IMR-90 (cell line): Measurements from ENCODE around the gene MYL2. TPM values are rescaled to one million over a fixed set of nuclear protein-coding genes. Genes with fewer than 3 reads are reported as not detected.

Experiments used
- ATAC-seq: fragments of 200-7000 bp; cut with Tn5 transposase; 2 replicates; pipeline ENCODE4 v1.9.1; 2020; ENCODE audit warnings: low read depth, mild to moderate bottlenecking, moderate library complexity
- BruUV-seq: library from RNA; stranded (reverse); fragments of 400-500 nt; replicated peaks from 2 replicates; lab custom pipeline; 2021; lab: Mats Ljungman, UMichigan
- CTCF ChIA-PET: fragments of 300-600 bp; formaldehyde crosslinking; extraction: SDS; loops from one replicate; lab custom pipeline; 2021; ENCODE audit warnings: antibody characterized with exemption; lab: Yijun Ruan, JAX
- POLR2A ChIA-PET: fragments of 300-600 bp; sonication (Branson Sonifier 250); formaldehyde crosslinking; loops from one replicate; lab custom pipeline; 2022; ENCODE audit warnings: antibody characterized with exemption; ENCODE audit not compliant: unreplicated experiment; lab: Charles Lee
- DNase-seq: peaks from one replicate; pipeline ENCODE4 v3.0.0; 2013
- H2AFZ ChIP-seq: replicated peaks from 2 replicates; pipeline ENCODE3; 2013; ENCODE audit warnings: low read length, mild to moderate bottlenecking; ENCODE audit not compliant: poor library complexity
- H2AK5ac ChIP-seq: 2 replicates; pipeline ENCODE4 v1.6.1; 2013; ENCODE audit warnings: low read depth, low read length, inconsistent platforms
- H2AK9ac ChIP-seq: replicated peaks from 2 replicates; pipeline ENCODE3; 2013; ENCODE audit warnings: mild to moderate bottlenecking, low read depth, low read length, moderate library complexity; ENCODE audit not compliant: poor library complexity
- H2BK120ac ChIP-seq: 2 replicates; pipeline ENCODE4 v1.6.1; 2013; ENCODE audit warnings: low read depth, low read length, inconsistent platforms
- H2BK15ac ChIP-seq: 3 replicates; pipeline ENCODE4 v1.6.1; 2013; ENCODE audit warnings: low read depth, low read length, inconsistent platforms
- H2BK20ac ChIP-seq: 2 replicates; pipeline ENCODE4 v1.6.1; 2013; ENCODE audit warnings: low read depth, mild to moderate bottlenecking, inconsistent platforms, low read length, moderate library complexity
- H2BK5ac ChIP-seq: 2 replicates; pipeline ENCODE4 v1.6.1; 2013; ENCODE audit warnings: mild to moderate bottlenecking, low read depth, low read length, inconsistent platforms; ENCODE audit not compliant: poor library complexity, severe bottlenecking
- H3K14ac ChIP-seq: replicated peaks from 2 replicates; pipeline ENCODE4 v1.6.1; 2013; ENCODE audit warnings: low read depth, low read length, inconsistent platforms
- H3K18ac ChIP-seq: 2 replicates; pipeline ENCODE4 v1.6.1; 2013; ENCODE audit warnings: low read depth, low read length, control low read depth
- H3K23ac ChIP-seq: 2 replicates; pipeline ENCODE4 v1.6.1; 2013; ENCODE audit warnings: low read depth, low read length, inconsistent platforms
- H3K27ac ChIP-seq: 2 replicates; pipeline ENCODE4 v1.5.1; 2013; ENCODE audit warnings: mild to moderate bottlenecking, control low read depth, low read length; ENCODE audit not compliant: insufficient read depth
- H3K27me3 ChIP-seq: 2 replicates; pipeline ENCODE4 v1.6.1; 2013; ENCODE audit warnings: low read length; ENCODE audit not compliant: control insufficient read depth, insufficient read depth
- H3K36me3 ChIP-seq: 2 replicates; pipeline ENCODE4 v1.6.1; 2013; ENCODE audit warnings: low read length, mixed read lengths; ENCODE audit not compliant: control insufficient read depth, insufficient read depth
- H3K4ac ChIP-seq: 2 replicates; pipeline ENCODE4 v1.6.1; 2013; ENCODE audit warnings: low read depth, low read length, inconsistent platforms
- H3K4me1 ChIP-seq: 2 replicates; pipeline ENCODE4 v1.6.1; 2013; ENCODE audit warnings: low read length, mixed read lengths; ENCODE audit not compliant: control insufficient read depth, insufficient read depth
- H3K4me2 ChIP-seq: 2 replicates; pipeline ENCODE4 v1.6.1; 2013; ENCODE audit warnings: low read depth, mild to moderate bottlenecking, control low read depth, low read length, moderate library complexity
- H3K4me3 ChIP-seq: 2 replicates; pipeline ENCODE4 v1.5.1; 2013; ENCODE audit warnings: low read depth, mild to moderate bottlenecking, control low read depth, low read length, moderate library complexity; ENCODE audit not compliant: insufficient read depth
- H3K56ac ChIP-seq: 2 replicates; pipeline ENCODE4 v1.6.1; 2013; ENCODE audit warnings: low read length, inconsistent platforms; ENCODE audit not compliant: insufficient read depth; ENCODE audit errors: extremely low read depth
- H3K79me1 ChIP-seq, 2 experiments: 2 replicates each; pipeline ENCODE4 v1.6.1; 2013; ENCODE audit warnings: low read length in 2 of 2, inconsistent platforms in 1 of 2, low read depth in 1 of 2
- H3K9ac ChIP-seq: 2 replicates; pipeline ENCODE4 v1.6.1; 2013; ENCODE audit warnings: low read depth, low read length, control low read depth
- H3K9me1 ChIP-seq: 2 replicates; pipeline ENCODE4 v1.6.1; 2013; ENCODE audit warnings: low read length, inconsistent platforms; ENCODE audit not compliant: insufficient read depth
- H3K9me3 ChIP-seq: 2 replicates; pipeline ENCODE4 v1.6.1; 2013; ENCODE audit warnings: low read length; ENCODE audit not compliant: control insufficient read depth, insufficient read depth
- H4K20me1 ChIP-seq: 2 replicates; pipeline ENCODE4 v1.6.1; 2013; ENCODE audit warnings: low read length, inconsistent platforms; ENCODE audit not compliant: insufficient read depth
- H4K5ac ChIP-seq: 2 replicates; pipeline ENCODE4 v1.6.1; 2013; ENCODE audit warnings: mild to moderate bottlenecking, low read depth, low read length, control low read depth
- H4K8ac ChIP-seq, 2 experiments: 2 replicates each; pipeline ENCODE4 v1.6.1; 2013; ENCODE audit warnings: low read depth in 2 of 2, low read length in 2 of 2, control low read depth in 1 of 2, inconsistent platforms in 1 of 2
- H4K91ac ChIP-seq: 2 replicates; pipeline ENCODE4 v1.6.1; 2013; ENCODE audit warnings: low read depth, low read length, inconsistent platforms; ENCODE audit not compliant: insufficient read depth
- BHLHE40 ChIP-seq: fragments of 150-350 bp; IDR thresholded peaks from 2 replicates; pipeline ENCODE4 v1.6.1; 2016; ENCODE audit warnings: mild to moderate bottlenecking, low read depth, low read length
- CHD1 ChIP-seq: IDR thresholded peaks from 2 replicates; pipeline ENCODE4 v1.6.1; 2012; ENCODE audit warnings: low read depth, low read length, improper control_type of control experiment
- FOS ChIP-seq: fragments of 150-350 bp; IDR thresholded peaks from 2 replicates; pipeline ENCODE4 v1.6.1; 2016; ENCODE audit warnings: low read depth, low read length
- MAFK ChIP-seq: IDR thresholded peaks from 2 replicates; pipeline ENCODE4 v1.6.1; 2012; ENCODE audit warnings: low read depth, low read length, improper control_type of control experiment
- MAZ ChIP-seq: IDR thresholded peaks from 2 replicates; pipeline ENCODE4 v1.6.1; 2012; ENCODE audit warnings: low read depth, mild to moderate bottlenecking, low read length, improper control_type of control experiment, moderate library complexity, borderline replicate concordance
- MXI1 ChIP-seq: IDR thresholded peaks from 2 replicates; pipeline ENCODE4 v1.6.1; 2012; ENCODE audit warnings: low read depth, mild to moderate bottlenecking, low read length, moderate library complexity, borderline replicate concordance
- NFE2L2 ChIP-seq: fragments of 150-350 bp; IDR thresholded peaks from 2 replicates; pipeline ENCODE4 v1.6.1; 2016; ENCODE audit warnings: low read depth, mild to moderate bottlenecking, low read length
- POLR2A ChIP-seq: IDR thresholded peaks from 2 replicates; pipeline ENCODE4 v1.6.1; 2012; ENCODE audit warnings: mild to moderate bottlenecking, low read depth, low read length
- RAD21 ChIP-seq: IDR thresholded peaks from 2 replicates; pipeline ENCODE4 v1.6.1; 2012; ENCODE audit warnings: low read length, improper control_type of control experiment
- RCOR1 ChIP-seq: IDR thresholded peaks from 2 replicates; pipeline ENCODE4 v1.6.1; 2012; ENCODE audit warnings: mild to moderate bottlenecking, low read length, improper control_type of control experiment; ENCODE audit not compliant: insufficient replicate concordance
- RFX5 ChIP-seq: IDR thresholded peaks from 2 replicates; pipeline ENCODE4 v1.8.0; 2012; ENCODE audit warnings: low read depth, mild to moderate bottlenecking, low read length, moderate library complexity
- SMC3 ChIP-seq: fragments of 150-350 bp; IDR thresholded peaks from 2 replicates; pipeline ENCODE4 v1.6.1; 2016; ENCODE audit warnings: low read depth, mild to moderate bottlenecking, antibody characterized with exemption, low read length, moderate library complexity
- WGBS, 2 experiments: methylation state at CpG; one replicate each; pipeline versions ENCODE4 v1.1.5 to v1.1.7; 2013; ENCODE audit warnings: missing lambda C conversion rate in 2 of 2; ENCODE audit not compliant: insufficient read length in 1 of 2; ENCODE audit errors: extremely low coverage in 2 of 2; 5-methylcytosine and 5-hydroxymethylcytosine counted together
- dilution Hi-C: fragments of 300-500 bp; cut with HindIII; formaldehyde crosslinking; loops from one replicate; pipeline ENCODE4 v1.14.3; 2018; ENCODE audit warnings: low sequenced_read_pairs; ENCODE audit not compliant: unreplicated experiment
- in situ Hi-C: fragments of 300-500 bp; cut with MboI; formaldehyde crosslinking; loops from 3 replicates; pipeline ENCODE4 v1.14.3; 2019; ENCODE audit warnings: low sequenced_read_pairs, inconsistent platforms, mixed read lengths
- intact Hi-C: fragments of 100-400 bp; cut with micrococcal nuclease; formaldehyde crosslinking; loops from 2 replicates; pipeline ENCODE4 v1.10.0; 2022
- polyA plus RNA-seq, 3 experiments: library from polyadenylated mRNA; depleted of rRNA; stranded (reverse); fragments of >200 nt; gene quantifications; 2 replicates each; pipeline ENCODE4 v1.2.3, GENCODE V29; 2012; ENCODE audit warnings: low replicate concordance in 1 of 3
- total RNA-seq: library from RNA; depleted of rRNA; stranded (reverse); fragments of >200 nt; gene quantifications from 2 replicates; pipeline ENCODE4 v1.2.3, GENCODE V29; 2012
- TF ChIP-seq, protein P1 (sequence below): conservative IDR thresholded peaks from 2 replicates; pipeline ENCODE4 v1.5.1; 2012; ENCODE audit warnings: mild to moderate bottlenecking, low read depth, low read length, improper control_type of control experiment
- TF ChIP-seq, protein P2 (sequence below): fragments of 150-350 bp; IDR thresholded peaks from 2 replicates; pipeline ENCODE4 v1.6.1; 2017; ENCODE audit warnings: mild to moderate bottlenecking, antibody characterized with exemption, low read length, low read depth
- TF ChIP-seq, protein P3 (sequence below): fragments of 150-350 bp; IDR thresholded peaks from 2 replicates; pipeline ENCODE4 v1.6.1; 2016; ENCODE audit warnings: low read depth, mild to moderate bottlenecking, low read length, moderate library complexity, borderline replicate concordance

MYL2 gene
- total and polyA plus RNA-seq, 2 of the 4 experiments (the other 2 are of a cell fraction), result not detected

DNA sequence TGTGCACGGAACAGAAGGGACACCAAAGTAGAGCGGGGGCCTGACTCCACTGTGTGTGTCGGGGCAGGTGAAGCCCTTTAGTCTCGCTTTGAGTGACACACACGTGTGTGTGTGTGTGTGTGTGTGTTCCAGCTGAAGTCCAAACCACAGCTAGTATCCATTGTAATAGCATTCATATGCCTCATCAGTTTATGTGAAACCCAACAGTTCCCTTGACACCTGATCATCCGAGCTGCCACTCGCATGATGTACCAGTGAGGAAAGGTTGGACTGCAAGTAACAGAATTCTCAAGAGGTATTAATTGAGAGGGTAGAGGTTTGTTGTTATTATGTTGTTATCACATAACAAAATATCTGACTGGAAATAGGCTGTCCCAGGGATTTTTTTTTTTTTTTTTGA lies 57.2 kb downstream of the MYL2 start:
- DNase-seq, result no peak
- TF ChIP-seq, protein P1, sequence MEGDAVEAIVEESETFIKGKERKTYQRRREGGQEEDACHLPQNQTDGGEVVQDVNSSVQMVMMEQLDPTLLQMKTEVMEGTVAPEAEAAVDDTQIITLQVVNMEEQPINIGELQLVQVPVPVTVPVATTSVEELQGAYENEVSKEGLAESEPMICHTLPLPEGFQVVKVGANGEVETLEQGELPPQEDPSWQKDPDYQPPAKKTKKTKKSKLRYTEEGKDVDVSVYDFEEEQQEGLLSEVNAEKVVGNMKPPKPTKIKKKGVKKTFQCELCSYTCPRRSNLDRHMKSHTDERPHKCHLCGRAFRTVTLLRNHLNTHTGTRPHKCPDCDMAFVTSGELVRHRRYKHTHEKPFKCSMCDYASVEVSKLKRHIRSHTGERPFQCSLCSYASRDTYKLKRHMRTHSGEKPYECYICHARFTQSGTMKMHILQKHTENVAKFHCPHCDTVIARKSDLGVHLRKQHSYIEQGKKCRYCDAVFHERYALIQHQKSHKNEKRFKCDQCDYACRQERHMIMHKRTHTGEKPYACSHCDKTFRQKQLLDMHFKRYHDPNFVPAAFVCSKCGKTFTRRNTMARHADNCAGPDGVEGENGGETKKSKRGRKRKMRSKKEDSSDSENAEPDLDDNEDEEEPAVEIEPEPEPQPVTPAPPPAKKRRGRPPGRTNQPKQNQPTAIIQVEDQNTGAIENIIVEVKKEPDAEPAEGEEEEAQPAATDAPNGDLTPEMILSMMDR, result no peak
- TF ChIP-seq MAZ (no peak), MAFK (no peak), CHD1 (no peak), RFX5 (no peak), FOS (no peak), SMC3 (no peak), POLR2A (no peak), RAD21 (no peak), NFE2L2 (no peak), BHLHE40 (no peak), RCOR1 (no peak), MXI1 (no peak)
- TF ChIP-seq, protein P2, sequence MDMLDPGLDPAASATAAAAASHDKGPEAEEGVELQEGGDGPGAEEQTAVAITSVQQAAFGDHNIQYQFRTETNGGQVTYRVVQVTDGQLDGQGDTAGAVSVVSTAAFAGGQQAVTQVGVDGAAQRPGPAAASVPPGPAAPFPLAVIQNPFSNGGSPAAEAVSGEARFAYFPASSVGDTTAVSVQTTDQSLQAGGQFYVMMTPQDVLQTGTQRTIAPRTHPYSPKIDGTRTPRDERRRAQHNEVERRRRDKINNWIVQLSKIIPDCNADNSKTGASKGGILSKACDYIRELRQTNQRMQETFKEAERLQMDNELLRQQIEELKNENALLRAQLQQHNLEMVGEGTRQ, result no peak
- TF ChIP-seq, protein P3, sequence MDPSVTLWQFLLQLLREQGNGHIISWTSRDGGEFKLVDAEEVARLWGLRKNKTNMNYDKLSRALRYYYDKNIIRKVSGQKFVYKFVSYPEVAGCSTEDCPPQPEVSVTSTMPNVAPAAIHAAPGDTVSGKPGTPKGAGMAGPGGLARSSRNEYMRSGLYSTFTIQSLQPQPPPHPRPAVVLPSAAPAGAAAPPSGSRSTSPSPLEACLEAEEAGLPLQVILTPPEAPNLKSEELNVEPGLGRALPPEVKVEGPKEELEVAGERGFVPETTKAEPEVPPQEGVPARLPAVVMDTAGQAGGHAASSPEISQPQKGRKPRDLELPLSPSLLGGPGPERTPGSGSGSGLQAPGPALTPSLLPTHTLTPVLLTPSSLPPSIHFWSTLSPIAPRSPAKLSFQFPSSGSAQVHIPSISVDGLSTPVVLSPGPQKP, result no peak
- Histone ChIP-seq H4K20me1 (no peaks in the 10 kb centered on the region), H2AK5ac (no peak overlapping the region), H2AFZ (no peak overlapping the region), H3K4ac (no peak overlapping the region), H3K56ac (no peak overlapping the region), H3K18ac (no peak overlapping the region), H3K9ac (no peak overlapping the region), H2BK15ac (no peak overlapping the region), H4K91ac (no peak overlapping the region), H2BK5ac (no peak overlapping the region), H3K36me3 (no peaks in the 10 kb centered on the region), H3K4me1 (no peaks in the 10 kb centered on the region), H3K14ac (no peak overlapping the region), H4K5ac (no peak overlapping the region), H3K27me3 (no peaks in the 10 kb centered on the region), H2AK9ac (no peak overlapping the region), H3K27ac (no peak overlapping the region), H3K4me3 (no peak overlapping the region), H4K8ac (no peak overlapping the region), H3K4me2 (no peak overlapping the region), H3K9me1 (no peaks in the 10 kb centered on the region), H3K9me3 (no peaks in the 10 kb centered on the region), H2BK20ac (no peak overlapping the region), H3K79me1 (no peaks in the 10 kb centered on the region), H2BK120ac (no peak overlapping the region), H3K23ac (no peak overlapping the region)
- intact Hi-C loops (no loop called here), dilution Hi-C loops (no loop called here), in situ Hi-C loops (no loop called here)
- ATAC-seq, result no peak
- no TSS peak for BruUV-seq
- no CpG with 5 or more reads among the region's 7 CpGs for WGBS, 2 experiments
- ChIA-PET POLR2A (no interaction called here), CTCF (no interaction called here)
